Embryonic facial prominence (tissue), 1 donor: Measurements from ENCODE around the gene MDFI.
A peak's percentile ranks its signal among the peaks of the same experiment; 100 is the strongest.

ENCODE experiments used
- DNase-seq: peaks from one replicate; pipeline ENCODE4 v3.0.0-alpha.2; 2016; ENCODE audit errors: extremely low spot score

The MDFI gene

DNA sequence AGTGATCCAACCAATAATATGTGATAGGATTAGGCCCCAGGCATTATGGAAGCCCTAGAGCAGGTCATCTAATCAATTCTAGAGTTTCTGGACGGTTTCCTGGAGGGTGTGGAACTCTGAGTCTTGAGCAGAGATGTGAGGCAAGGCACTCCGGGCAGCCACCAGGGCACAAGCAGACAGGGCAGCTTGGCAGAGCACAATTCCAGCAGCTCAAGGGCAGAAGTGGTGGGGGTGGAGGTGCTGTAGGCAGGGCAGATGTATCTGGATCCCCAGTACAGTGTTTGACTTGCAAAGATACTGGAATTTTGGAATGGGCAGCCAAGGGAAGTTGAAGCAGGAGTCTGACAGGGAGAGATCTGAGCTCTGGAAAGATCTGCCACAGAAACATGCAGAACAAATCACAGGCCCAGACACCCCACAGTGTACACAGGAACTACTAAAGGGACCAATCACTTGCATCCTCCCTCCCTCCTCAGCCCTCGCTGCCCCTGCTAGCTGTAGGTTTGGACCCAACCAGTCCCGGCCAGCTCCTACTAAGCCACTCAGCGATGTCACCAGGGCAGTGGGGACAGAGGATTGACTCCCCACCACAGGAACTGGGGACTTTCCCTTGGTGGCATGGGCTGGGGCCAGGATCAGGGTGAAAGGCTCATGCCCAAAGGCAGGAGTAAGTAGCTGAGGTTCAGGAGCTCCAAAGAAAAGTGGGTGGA lies 50.1 kb downstream of the MDFI start:
- no peak for DNase-seq

- DNase-seq = no peak
Measured at GRCh38 chr6:41689171-41690008, 51.1 kb downstream of the MDFI start.

DNA sequence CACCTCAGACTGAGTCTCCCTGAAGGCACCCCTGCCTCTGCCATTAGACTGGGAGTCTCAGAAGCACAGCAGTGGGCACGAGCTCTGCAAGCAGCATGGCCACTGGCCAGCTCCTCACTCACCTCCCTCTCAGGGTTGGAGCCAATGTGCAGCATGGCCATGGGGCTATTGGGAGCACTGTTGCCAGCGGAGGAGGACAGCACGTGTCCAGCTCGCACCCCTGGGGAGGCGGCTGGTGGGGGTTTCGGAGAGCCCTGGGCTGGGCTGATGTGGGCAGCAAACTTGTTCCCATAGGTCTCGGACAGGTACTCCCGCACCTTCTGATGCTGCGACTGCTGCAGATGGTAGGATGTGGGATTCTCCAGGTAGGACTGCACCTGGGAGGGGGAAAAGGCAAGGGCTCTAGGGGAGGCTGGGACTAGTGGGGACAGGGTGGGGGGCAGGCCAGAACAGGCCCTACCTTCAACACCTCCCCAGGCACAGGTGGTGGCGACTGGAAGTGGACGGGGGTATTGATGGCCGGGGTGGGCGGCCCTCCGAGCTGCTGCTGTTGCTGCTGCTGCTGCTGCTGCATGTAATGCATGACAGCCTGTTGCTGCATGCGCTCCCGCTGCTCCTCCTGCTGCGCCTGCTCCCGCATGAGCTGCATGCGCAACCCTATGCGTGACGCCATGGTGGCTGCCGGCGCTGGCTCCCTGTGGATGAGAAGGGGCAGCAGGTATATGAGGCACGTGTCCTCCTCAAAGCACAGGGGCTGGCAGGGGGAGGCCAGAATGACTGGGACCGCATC lies 52.5 kb downstream of the MDFI start:
- no peak for DNase-seq

DNA sequence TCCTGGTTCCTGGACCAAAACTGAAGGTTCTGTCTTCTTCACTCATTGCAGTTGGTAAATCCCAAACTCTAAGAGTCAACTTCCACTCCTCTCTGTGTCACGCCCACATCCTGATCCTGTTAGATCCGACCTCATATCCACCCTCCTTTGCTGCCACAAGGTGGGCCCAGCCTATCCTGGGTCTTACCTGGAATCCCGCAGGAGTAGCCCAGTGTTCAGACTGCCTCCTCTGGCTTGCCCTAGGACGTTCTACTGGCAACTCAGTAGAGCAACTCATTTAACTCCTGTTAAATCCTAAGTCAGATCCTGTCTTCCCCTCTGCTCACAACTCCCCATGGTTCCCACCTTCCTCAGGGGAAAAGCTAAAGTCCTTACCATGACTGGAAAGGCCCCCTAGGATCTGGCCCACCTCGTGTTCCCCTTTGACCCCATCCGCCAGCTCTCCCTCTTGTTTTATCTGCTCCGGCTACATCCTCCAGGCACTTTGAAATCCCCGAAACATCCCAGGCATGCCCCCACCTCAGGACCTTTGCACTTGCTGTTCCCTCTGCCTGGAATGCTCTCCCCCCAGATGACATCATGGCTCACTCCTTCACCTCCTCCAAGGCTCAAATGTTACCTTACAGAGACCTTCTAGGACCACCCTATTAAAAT lies 53.3 kb downstream of the MDFI start:
- DNase-seq = no peak

DNA sequence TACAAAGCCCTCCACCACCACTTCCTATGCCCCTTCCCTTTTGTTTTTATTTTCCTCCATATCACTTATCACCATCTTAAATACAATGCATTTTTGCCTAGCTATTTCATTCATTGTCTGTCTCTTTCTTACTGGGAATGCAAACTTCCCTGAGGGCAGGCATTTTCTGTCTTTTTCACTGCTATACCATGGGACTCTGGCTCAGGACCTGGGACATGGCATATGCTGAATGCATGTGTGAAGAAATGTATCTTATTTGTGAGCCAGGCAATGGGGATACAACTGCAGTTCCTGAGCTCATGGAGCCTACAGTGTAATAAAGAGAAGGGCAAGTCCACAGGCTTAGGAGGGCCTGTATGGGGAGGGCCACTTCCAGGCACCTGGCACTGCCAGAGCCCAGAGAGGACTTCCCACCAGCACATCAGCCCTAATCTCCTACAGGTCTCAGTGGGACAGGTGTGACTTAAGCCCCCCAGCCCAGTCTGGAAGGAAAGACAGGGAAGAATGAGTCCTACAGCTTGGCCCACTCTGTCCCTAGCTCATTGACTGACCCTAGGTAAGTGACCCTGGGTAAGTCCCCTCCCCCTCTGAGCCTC lies 53.9 kb downstream of the MDFI start:
- DNase-seq = no peak

DNA sequence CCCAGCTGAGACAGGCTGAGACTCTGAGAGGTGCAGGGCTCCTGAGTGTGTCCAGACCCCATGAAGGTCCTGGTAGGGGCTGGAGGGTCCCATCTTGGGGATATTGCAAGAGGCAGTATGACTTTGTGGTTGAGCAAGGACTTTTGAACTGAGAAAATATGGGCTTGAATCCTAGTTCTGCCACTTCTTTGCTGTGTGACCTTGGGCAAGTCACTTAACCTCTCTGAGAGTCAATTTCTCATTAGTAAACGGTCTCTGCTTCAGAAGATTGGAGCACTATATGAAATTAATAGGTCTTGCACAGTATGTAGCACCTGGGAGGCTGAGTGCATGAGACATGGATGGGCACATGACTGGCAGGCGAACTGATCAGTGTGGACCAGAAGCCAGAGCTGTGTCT lies 54.5 kb downstream of the MDFI start:
- DNase-seq = no peak

DNA sequence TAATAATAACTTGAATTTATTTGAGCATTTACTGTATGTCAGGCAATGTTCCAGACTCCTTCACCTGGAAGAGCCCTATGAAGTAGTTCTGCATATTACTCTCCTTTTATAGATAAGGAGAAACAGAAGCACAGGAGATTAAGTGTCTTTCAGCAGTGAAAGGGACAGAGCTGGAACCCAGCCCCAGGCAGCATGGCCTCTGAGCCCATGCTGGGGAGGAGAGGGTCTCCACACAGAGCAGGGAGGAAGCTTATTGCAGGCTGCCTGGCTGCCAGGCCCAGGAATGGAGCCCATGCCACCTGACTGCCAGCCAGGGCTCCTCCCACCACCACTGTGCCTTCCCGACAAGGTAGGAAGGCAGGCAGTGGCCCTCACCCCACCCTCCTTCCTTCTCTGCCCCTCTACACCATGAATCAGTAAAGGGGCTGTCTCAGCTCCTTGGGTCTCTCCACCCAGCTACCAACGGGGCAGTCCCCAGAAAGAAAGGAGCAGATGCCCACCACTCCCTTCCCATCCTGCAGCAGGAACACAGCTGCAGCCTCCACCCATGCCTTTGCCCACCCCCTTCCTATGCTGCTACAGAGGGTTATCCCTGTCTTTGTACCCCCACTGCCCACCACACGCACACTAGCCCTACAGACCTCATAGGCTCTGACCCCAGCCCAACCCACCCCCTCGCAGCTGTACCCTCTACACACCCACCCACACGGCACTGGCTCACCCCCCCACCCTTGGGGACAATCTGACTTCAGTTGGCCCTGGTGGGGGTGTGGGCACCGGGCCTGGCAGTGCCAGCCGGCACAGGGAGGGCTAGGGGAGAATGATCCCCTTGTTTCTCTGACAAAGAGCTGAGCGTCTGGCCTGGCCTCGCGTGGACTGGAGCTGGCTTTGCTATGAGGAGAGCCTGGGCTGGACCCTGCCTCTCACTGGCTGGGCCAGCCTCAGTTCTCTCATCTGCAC lies 55.3 kb downstream of the MDFI start:
- no peak for DNase-seq

- no peak for DNase-seq
Measured at GRCh38 chr6:41694815-41695526, 56.7 kb downstream of the MDFI start.

DNA sequence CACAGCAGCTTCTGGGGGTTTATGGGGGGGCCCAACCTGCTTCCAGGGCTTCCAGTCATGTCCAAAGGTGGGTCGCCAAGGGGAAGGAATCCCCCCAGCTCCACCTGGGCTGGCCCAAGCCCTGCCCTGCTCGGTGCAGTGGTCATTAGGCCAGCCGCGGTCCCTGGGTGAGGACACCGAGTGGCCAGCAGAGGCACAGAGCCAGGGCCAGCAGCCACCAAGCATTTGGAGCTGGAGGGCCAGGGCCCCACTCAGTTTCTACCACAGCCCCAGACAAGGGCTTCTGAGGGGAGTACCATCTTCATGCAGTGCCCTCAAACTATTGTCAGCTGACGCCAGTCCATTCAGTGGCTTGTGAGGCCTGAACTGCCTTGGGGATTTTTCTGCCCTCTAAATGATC lies 57.6 kb downstream of the MDFI start:
- no peak for DNase-seq

DNA sequence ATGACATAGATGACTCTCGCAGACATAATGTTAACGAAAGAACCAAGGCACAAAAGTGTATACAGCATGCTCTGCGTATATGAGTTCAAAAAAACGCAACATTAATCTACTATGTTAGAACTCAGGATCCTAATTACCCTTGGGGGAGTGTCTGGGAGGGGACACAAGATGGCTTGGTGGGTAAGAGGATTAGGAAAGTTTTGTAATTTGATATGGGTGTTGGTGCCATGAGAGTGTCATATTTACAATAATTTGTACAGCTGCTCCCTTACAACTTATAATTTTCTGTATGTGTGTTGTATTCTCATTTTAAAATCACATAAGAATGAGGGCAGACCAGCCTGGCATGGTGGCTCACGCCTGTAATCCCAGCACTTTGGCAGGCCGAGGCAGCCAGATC lies 58.5 kb downstream of the MDFI start:
- no peak for DNase-seq

DNA sequence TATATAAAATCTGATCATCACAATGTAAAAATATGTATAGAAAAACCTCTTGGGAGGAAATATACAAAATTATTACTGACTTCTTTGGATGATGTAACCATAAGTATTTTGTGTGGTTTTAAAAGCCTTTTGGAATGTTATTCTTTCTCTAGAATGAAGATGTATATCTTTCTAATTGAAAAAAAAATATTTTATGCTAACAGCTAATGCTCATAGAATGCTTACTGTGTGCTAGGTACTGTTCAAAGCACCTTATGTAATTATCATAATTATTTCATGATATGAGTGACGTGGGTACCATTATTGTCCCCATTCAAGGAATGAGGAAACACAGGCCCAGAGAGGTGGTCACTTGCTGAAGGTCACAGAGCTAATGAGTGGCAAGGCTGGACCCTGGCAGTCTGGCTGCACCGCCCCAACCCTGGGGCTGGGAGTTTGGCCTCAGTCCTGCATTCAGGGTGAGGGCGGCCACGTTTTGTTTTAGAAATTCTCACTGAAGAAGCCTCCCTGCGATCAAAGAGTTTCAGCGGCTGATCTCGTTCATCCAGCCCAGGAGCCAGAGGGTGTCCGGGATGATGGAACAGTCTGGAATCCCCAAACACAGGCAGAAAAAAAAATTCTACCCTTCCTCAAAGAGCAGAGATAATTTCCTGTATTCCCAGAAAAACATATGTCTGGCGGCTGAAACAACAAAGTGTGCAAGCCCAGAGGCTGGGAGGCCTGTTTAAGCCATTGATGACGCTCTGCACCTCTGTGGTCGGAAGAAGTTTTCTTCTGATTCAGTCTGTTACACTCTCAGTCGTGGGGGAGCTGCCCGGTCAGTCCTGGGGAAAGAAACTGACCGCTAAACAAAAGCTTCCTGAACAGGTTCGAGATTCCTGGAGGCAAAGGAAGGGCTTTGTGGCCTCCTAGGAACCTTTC lies 59.9 kb downstream of the MDFI start:
- peak; percentile 39 for DNase-seq

- no peak for DNase-seq
Measured at GRCh38 chr6:41699063-41699462, 60.8 kb downstream of the MDFI start.

GRCh38 chr6:41700463-41701347 lies 62.4 kb downstream of the MDFI start:
- no peak for DNase-seq

DNA sequence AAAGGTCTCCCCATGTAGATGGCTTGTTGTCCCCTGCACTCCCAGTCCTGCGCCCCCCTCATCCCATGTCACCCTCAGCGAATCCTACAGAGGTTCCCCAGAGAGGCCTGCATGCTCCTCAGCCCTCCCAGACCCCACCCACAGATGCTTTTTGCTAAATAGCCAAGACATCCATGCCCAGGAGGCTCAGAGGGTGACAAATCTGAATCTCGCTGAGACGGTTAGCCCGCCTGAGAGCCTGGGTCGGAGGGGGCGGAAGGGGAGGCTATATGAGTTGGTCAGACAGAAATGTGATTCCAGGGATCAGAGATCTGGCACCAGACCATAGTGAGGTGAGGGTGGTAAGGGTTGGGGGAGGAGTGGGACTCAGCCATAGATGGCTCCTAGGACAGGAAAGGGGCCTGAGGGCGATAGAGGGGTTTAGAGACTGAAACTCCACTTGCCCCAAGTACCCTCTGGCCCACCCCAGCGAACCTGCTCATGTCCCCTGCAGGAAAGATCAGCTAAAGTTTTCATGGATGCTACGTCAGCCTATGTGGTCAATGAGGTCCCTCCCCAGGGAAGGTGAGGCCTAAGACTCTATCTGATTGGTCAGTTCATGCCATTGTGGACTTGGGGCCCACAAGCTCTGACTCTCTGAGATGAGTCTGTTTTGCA lies 63.9 kb downstream of the MDFI start:
- DNase-seq = no peak

DNA sequence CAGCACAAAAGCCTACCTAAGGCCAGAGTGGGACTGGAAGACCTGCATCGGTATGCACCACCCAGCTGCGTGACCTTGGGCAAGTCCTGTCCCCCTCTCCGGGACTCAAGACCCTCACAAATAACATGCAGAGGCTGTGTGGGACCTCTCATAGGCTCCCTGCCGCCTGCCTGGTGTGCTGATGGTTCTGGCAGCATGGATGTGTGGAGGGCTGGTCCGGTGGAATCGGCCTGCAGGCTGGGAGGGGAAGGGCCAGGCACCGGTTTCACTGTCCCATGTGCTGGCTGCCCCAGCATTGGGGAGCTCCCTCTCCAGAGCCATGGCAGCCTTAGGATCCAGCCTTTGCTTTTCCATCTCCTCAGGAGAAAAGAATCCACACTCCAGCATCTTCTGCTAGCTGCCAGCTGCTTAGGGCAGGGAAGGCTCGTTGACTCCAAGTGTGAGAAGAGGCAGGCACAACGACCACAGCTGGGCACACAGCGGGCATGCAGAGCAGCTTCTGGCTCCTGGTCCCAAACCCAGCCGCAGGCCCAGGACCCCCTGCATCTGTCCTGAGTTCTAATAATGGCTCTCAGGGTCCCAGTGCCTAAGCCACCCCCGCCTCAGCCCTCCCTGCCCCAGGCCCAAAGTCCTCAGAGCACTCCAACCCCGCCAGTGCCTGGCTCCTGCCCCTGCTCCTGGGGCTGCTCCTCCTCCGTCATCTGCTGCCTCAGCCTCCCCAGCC lies 64.7 kb downstream of the MDFI start:
- DNase-seq = no peak
